GM12874 (cell line): ENCODE measurements around the gene PARP8.

Experiments used
- CTCF ChIP-seq: IDR thresholded peaks from 2 replicates; pipeline ENCODE4 v1.5.1; 2011; ENCODE audit warnings: low read depth, mild to moderate bottlenecking, control low read depth, low read length, moderate library complexity; ENCODE audit not compliant: insufficient read depth

Gene PARP8

GRCh38 chr5:50799596-50799995, 133.2 kb downstream of the PARP8 start:
- TF ChIP-seq CTCF = no peak

GRCh38 chr5:50800410-50800809, 134.0 kb downstream of the PARP8 start:
- TF ChIP-seq CTCF = no peak

- TF ChIP-seq CTCF = no peak
Measured at GRCh38 chr5:50807661-50808060, 141.2 kb downstream of the PARP8 start.

- TF ChIP-seq CTCF = no peak
Measured at GRCh38 chr5:50808406-50808805, 142.0 kb downstream of the PARP8 start.

- no peak for TF ChIP-seq CTCF
Measured at GRCh38 chr5:50813691-50814090, 147.3 kb downstream of the PARP8 start.

GRCh38 chr5:50814556-50814955, 148.1 kb downstream of the PARP8 start:
- no peak for TF ChIP-seq CTCF

GRCh38 chr5:50822046-50822445, 155.6 kb downstream of the PARP8 start:
- no peak for TF ChIP-seq CTCF

- no peak for TF ChIP-seq CTCF
Measured at GRCh38 chr5:50822761-50823160, 156.3 kb downstream of the PARP8 start.
